Subcutaneous abdominal adipose tissue (tissue), 5 donors: ENCODE data around the gene GZMM.
A peak's percentile ranks its signal among the peaks of the same experiment; 100 is the strongest.

Experiments used
- H3K27ac ChIP-seq: one replicate; pipeline ENCODE4 v1.7.0; 2013; ENCODE audit warnings: low read depth, mild to moderate bottlenecking, inconsistent platforms, low read length, moderate library complexity
- H3K27me3 ChIP-seq, 5 donors: one replicate each; pipeline ENCODE4 v1.7.0; 2013; ENCODE audit warnings: low read length in 5 of 5, inconsistent platforms in 1 of 5; ENCODE audit not compliant: control insufficient read depth in 5 of 5, insufficient read depth in 4 of 5
- H3K36me3 ChIP-seq, 5 donors: one replicate each; pipeline ENCODE4 v1.7.0; 2013; ENCODE audit warnings: low read length in 5 of 5; ENCODE audit not compliant: control insufficient read depth in 5 of 5, insufficient read depth in 5 of 5
- H3K4me1 ChIP-seq, 5 donors: one replicate each; pipeline ENCODE4 v1.7.0; 2013; ENCODE audit warnings: low read length in 5 of 5, mild to moderate bottlenecking in 3 of 5, moderate library complexity in 1 of 5; ENCODE audit not compliant: control insufficient read depth in 5 of 5, insufficient read depth in 5 of 5
- H3K4me3 ChIP-seq, 5 donors: one replicate each; pipeline ENCODE4 v1.7.0; 2013; ENCODE audit warnings: low read length in 5 of 5, low read depth in 1 of 5
- H3K9ac ChIP-seq, 5 donors: one replicate each; pipeline ENCODE4 v1.7.0; 2013; ENCODE audit warnings: low read length in 5 of 5, mild to moderate bottlenecking in 4 of 5, moderate library complexity in 3 of 5
- H3K9me3 ChIP-seq, 5 donors: one replicate each; pipeline ENCODE4 v1.7.0; 2013; ENCODE audit warnings: low read length in 5 of 5; ENCODE audit not compliant: control insufficient read depth in 5 of 5
- donor health status: healthy.
- donor health status: healthy.
- donor health status: healthy.
- donor health status: healthy.
- donor health status: healthy.

The GZMM gene

GRCh38 chr19:543910-544608, at the start of gene GZMM:
Gene GZMM, plus strand, starts transcription at chr19:544053. Its CDS starts 19 bp downstream, at chr19:544072.
- Histone ChIP-seq H3K4me3 (no peak within 1 kb of the TSS), H3K27ac (no peak within 1 kb of the TSS), H3K9me3 (no peaks in the 10 kb centered on the region), H3K27me3 (peaks cover 3 to 12% (median 6%) of the 10 kb centered on the region in 5 donors), H3K36me3 (peaks cover 0 to 28% (median 27%) of the 10 kb centered on the region in 5 donors), H3K4me1 (peaks cover 0 to 6% (median 0%) of the 10 kb centered on the region in 5 donors), H3K9ac (no peak within 1 kb of the TSS)

GRCh38 chr19:494171-495080, 49.4 kb upstream of the GZMM start:
- Histone ChIP-seq H3K36me3 (no peaks in the 10 kb centered on the region), H3K4me3 (no peak overlapping the region), H3K4me1 (peaks cover 0 to 21% (median 16%) of the 10 kb centered on the region in 5 donors), H3K27me3 (peaks cover 9 to 27% (median 18%) of the 10 kb centered on the region in 5 donors), H3K9ac (peak overlapping the region in 1 of 5 donors; percentile 39), H3K27ac (no peak overlapping the region), H3K9me3 (no peaks in the 10 kb centered on the region)

- Histone ChIP-seq H3K27me3 (peaks cover 9 to 27% (median 18%) of the 10 kb centered on the region in 5 donors), H3K4me1 (peaks cover 0 to 15% (median 10%) of the 10 kb centered on the region in 5 donors), H3K4me3 (no peak overlapping the region), H3K36me3 (no peaks in the 10 kb centered on the region), H3K9me3 (no peaks in the 10 kb centered on the region), H3K9ac (no peak overlapping the region), H3K27ac (no peak overlapping the region)
These were observed 48.8 kb upstream of the GZMM start for GRCh38 chr19:495081-495401.

- H3K27ac ChIP-seq, result no peak overlapping the region
- no peak overlapping the region for H3K4me3 ChIP-seq
- peaks cover 0 to 13% (median 5%) of the 10 kb centered on the region in 5 donors for H3K4me1 ChIP-seq
- H3K9me3 ChIP-seq, result no peaks in the 10 kb centered on the region
- H3K36me3 ChIP-seq, result no peaks in the 10 kb centered on the region
- no peak overlapping the region for H3K9ac ChIP-seq
- H3K27me3 ChIP-seq, result peaks cover 9 to 27% (median 18%) of the 10 kb centered on the region in 5 donors
These were observed 48.3 kb upstream of the GZMM start for GRCh38 chr19:495402-496111.

- no peak within 1 kb of the TSS for H3K27ac ChIP-seq
- peaks cover 0 to 13% (median 5%) of the 10 kb centered on the region in 5 donors for H3K4me1 ChIP-seq
- peaks cover 9 to 27% (median 18%) of the 10 kb centered on the region in 5 donors for H3K27me3 ChIP-seq
- H3K9me3 ChIP-seq, result no peaks in the 10 kb centered on the region
- H3K36me3 ChIP-seq, result no peaks in the 10 kb centered on the region
- no peak within 1 kb of the TSS for H3K9ac ChIP-seq
- no peak within 1 kb of the TSS for H3K4me3 ChIP-seq
These were observed 47.7 kb upstream of the GZMM start, which contains the start of gene MADCAM1 for GRCh38 chr19:496112-496665. Gene MADCAM1, plus strand, starts transcription at chr19:496486. Its CDS starts 14 bp downstream, at chr19:496500.

GRCh38 chr19:496986-497385, 46.9 kb upstream of the GZMM start:
- Histone ChIP-seq H3K4me3 (no peak overlapping the region), H3K27me3 (peaks cover 9 to 27% (median 18%) of the 10 kb centered on the region in 5 donors), H3K9me3 (no peaks in the 10 kb centered on the region)

GRCh38 chr19:497491-497868, 46.4 kb upstream of the GZMM start:
- Histone ChIP-seq H3K4me3 (no peak overlapping the region), H3K4me1 (peaks cover 0 to 13% (median 5%) of the 10 kb centered on the region in 5 donors), H3K27ac (no peak overlapping the region), H3K9me3 (no peaks in the 10 kb centered on the region), H3K9ac (no peak overlapping the region), H3K36me3 (no peaks in the 10 kb centered on the region), H3K27me3 (peaks cover 9 to 27% (median 18%) of the 10 kb centered on the region in 5 donors)

More at GRCh38 chr19:496986-497385, 46.9 kb upstream of the GZMM start:
- peaks cover 0 to 13% (median 5%) of the 10 kb centered on the region in 5 donors for H3K4me1 ChIP-seq
- H3K9ac ChIP-seq, result no peak overlapping the region
- H3K27ac ChIP-seq, result no peak overlapping the region
- no peaks in the 10 kb centered on the region for H3K36me3 ChIP-seq

- H3K9me3 ChIP-seq, result no peaks in the 10 kb centered on the region
- H3K27ac ChIP-seq, result no peak overlapping the region
- H3K4me1 ChIP-seq, result peaks cover 0 to 13% (median 5%) of the 10 kb centered on the region in 5 donors
- no peak overlapping the region for H3K9ac ChIP-seq
- H3K27me3 ChIP-seq, result peaks cover 9 to 27% (median 18%) of the 10 kb centered on the region in 5 donors
- no peaks in the 10 kb centered on the region for H3K36me3 ChIP-seq
- H3K4me3 ChIP-seq, result peak overlapping the region in 1 of 5 donors; percentile 37
These were observed 45.9 kb upstream of the GZMM start for GRCh38 chr19:497869-498510.

GRCh38 chr19:498511-498891, 45.4 kb upstream of the GZMM start:
- no peak overlapping the region for H3K27ac ChIP-seq
- H3K9me3 ChIP-seq, result no peaks in the 10 kb centered on the region
- no peak overlapping the region for H3K4me3 ChIP-seq
- H3K27me3 ChIP-seq, result peaks cover 9 to 27% (median 18%) of the 10 kb centered on the region in 5 donors
- no peaks in the 10 kb centered on the region for H3K36me3 ChIP-seq
- no peak overlapping the region for H3K9ac ChIP-seq
- peaks cover 0 to 13% (median 5%) of the 10 kb centered on the region in 5 donors for H3K4me1 ChIP-seq
